SK-N-SH (cell line): ENCODE data around the gene MARVELD1.

ENCODE experiments used
- CHD2 ChIP-seq: fragments of 150-350 bp; IDR thresholded peaks from 2 replicates; pipeline ENCODE4 v1.6.1; 2018; ENCODE audit warnings: low read length; ENCODE audit not compliant: partially characterized antibody
- CTCF ChIP-seq: fragments of 200-600 bp; sonication (generic); IDR thresholded peaks from 2 replicates; pipeline ENCODE4 v1.6.1; 2017; ENCODE audit warnings: antibody characterized with exemption, mild to moderate bottlenecking, moderate library complexity
- EP300 ChIP-seq, 2 experiments: IDR thresholded peaks; 2 replicates each; pipeline versions ENCODE4 v1.4.0 to v1.6.1; 2012; ENCODE audit warnings: borderline replicate concordance in 1 of 2, low read depth in 1 of 2, low read length in 1 of 2
- GATA2 ChIP-seq: sonication (generic); formaldehyde crosslinking; IDR thresholded peaks from 2 replicates; pipeline ENCODE4 v1.5.0; 2020; ENCODE audit warnings: mild to moderate bottlenecking, missing genetic modification reagents
- JUND ChIP-seq: IDR thresholded peaks from 2 replicates; pipeline ENCODE4 v1.4.0; 2012
- NFIC ChIP-seq: IDR thresholded peaks from 2 replicates; pipeline ENCODE4 v1.4.0; 2012; ENCODE audit warnings: borderline replicate concordance
- PBX3 ChIP-seq: IDR thresholded peaks from 2 replicates; pipeline ENCODE4; 2012
- POLR2AphosphoS5 ChIP-seq: IDR thresholded peaks from 2 replicates; pipeline ENCODE4 v1.6.1; 2012; ENCODE audit warnings: low read depth, low read length
- RAD21 ChIP-seq: IDR thresholded peaks from 2 replicates; pipeline ENCODE4 v1.6.1; 2012; ENCODE audit warnings: mild to moderate bottlenecking, low read length
- TAF1 ChIP-seq: IDR thresholded peaks from 2 replicates; pipeline ENCODE4 v1.6.1; 2012; ENCODE audit warnings: low read depth, mild to moderate bottlenecking, low read length, moderate library complexity, borderline replicate concordance
- USF2 ChIP-seq: fragments of 150-350 bp; IDR thresholded peaks from 2 replicates; pipeline ENCODE4 v1.6.1; 2017; ENCODE audit warnings: antibody characterized with exemption, low read length, low read depth, borderline replicate concordance
- YY1 ChIP-seq: IDR thresholded peaks from 2 replicates; pipeline ENCODE4 v1.4.0; 2012; ENCODE audit warnings: low read depth, mild to moderate bottlenecking

- TF ChIP-seq CTCF: no peak
- no peak for TF ChIP-seq RAD21
- no peak for TF ChIP-seq NFIC
- TF ChIP-seq JUND: no peak
- no peak for TF ChIP-seq TAF1
- TF ChIP-seq CHD2: no peak
- TF ChIP-seq GATA2 (CRISPR knock-in tag): no peak
- TF ChIP-seq POLR2AphosphoS5: no peak
- no peak for TF ChIP-seq USF2
- no peak for TF ChIP-seq EP300 (IDR thresholded peaks at IDR 0.05; ENCODE audit: borderline replicate concordance in 1 of 2, low read depth in 1 of 2, low read length in 1 of 2)
- no peak for TF ChIP-seq YY1
- no peak for TF ChIP-seq PBX3
These were observed 25.1 kb downstream of the MARVELD1 start for GRCh38 chr10:97738616-97739015.
